Vagina (tissue), 1 donor: Measurements from ENCODE around the gene SF3B2. TPM values are rescaled to one million over a fixed set of nuclear protein-coding genes. Genes with fewer than 3 reads are reported as not detected.

Experiments
- total RNA-seq: library from RNA; depleted of rRNA; stranded (reverse); fragments of >200 nt; gene quantifications from one replicate; pipeline ENCODE4 v1.2.3, GENCODE V29; 2016

The SF3B2 gene
- total RNA-seq, 1 donor from 2014 or later: 107 TPM

Other genes with a start within 250 kb of the SF3B2 start
- 1.5 TPM for gene SNX32, start 218.4 kb upstream of the SF3B2 start, total RNA-seq
- gene CFL1, start 194.2 kb upstream of the SF3B2 start, total RNA-seq: 589 TPM
- gene MUS81, start 191.9 kb upstream of the SF3B2 start, total RNA-seq: 48.9 TPM
- gene EFEMP2, start 179.6 kb upstream of the SF3B2 start, total RNA-seq: 57.9 TPM
- gene CTSW, start 172.5 kb upstream of the SF3B2 start, total RNA-seq: 0.74 TPM
- 78.6 TPM for gene FIBP, start 163.9 kb upstream of the SF3B2 start, total RNA-seq
- gene CCDC85B, start 161.7 kb upstream of the SF3B2 start, total RNA-seq: 76.4 TPM
- 20.9 TPM for gene FOSL1, start 152.0 kb upstream of the SF3B2 start, total RNA-seq
- 21.1 TPM for gene C11orf68, start 133.3 kb upstream of the SF3B2 start, total RNA-seq
- gene DRAP1, start 132.9 kb upstream of the SF3B2 start, total RNA-seq: 59.2 TPM
- gene TSGA10IP, start 106.9 kb upstream of the SF3B2 start, total RNA-seq: not detected
- gene SART1, start 90.6 kb upstream of the SF3B2 start, total RNA-seq: 26.0 TPM
- 50.6 TPM for gene EIF1AD, start 50.2 kb upstream of the SF3B2 start, total RNA-seq
- 54.5 TPM for gene BANF1, start 49.9 kb upstream of the SF3B2 start, total RNA-seq
- 5.6 TPM for gene CST6, start 40.4 kb upstream of the SF3B2 start, total RNA-seq
- gene CATSPER1, start 25.9 kb upstream of the SF3B2 start, total RNA-seq: not detected
- not detected for gene GAL3ST3, start 3.2 kb upstream of the SF3B2 start, total RNA-seq
- gene PACS1, start 17.9 kb downstream of the SF3B2 start, total RNA-seq: 66.0 TPM
- gene KLC2, start 205.3 kb downstream of the SF3B2 start, total RNA-seq: 14.0 TPM
- gene RAB1B, start 216.3 kb downstream of the SF3B2 start, total RNA-seq: 72.7 TPM
- gene CNIH2, start 225.8 kb downstream of the SF3B2 start, total RNA-seq: 3.2 TPM
- 130 TPM for gene YIF1A, start 236.8 kb downstream of the SF3B2 start, total RNA-seq
- 1.7 TPM for gene TMEM151A, start 239.5 kb downstream of the SF3B2 start, total RNA-seq